SU-DHL-6 (cell line): Measurements from ENCODE around the gene C3.

Source experiments
- EZH2phosphoT487 ChIP-seq: fragments of 200-600 bp; sonication (generic), shearing (Covaris generic); conservative IDR thresholded peaks from 2 replicates; pipeline ENCODE4 v1.6.1; 2018; ENCODE audit warnings: mild to moderate bottlenecking, antibody characterized with exemption, low read length, moderate library complexity, mixed read lengths
- TF ChIP-seq, protein P1 (sequence below): fragments of 200-600 bp; sonication (generic); IDR thresholded peaks from one replicate; pipeline ENCODE4 v1.5.1; 2017; ENCODE audit warnings: antibody characterized with exemption, mild to moderate bottlenecking, low read length, moderate library complexity; ENCODE audit not compliant: insufficient read depth, poor library complexity, severe bottlenecking

GRCh38 chr19:6644796-6645195 lies 75.7 kb downstream of the C3 start:
- TF ChIP-seq, protein P1, sequence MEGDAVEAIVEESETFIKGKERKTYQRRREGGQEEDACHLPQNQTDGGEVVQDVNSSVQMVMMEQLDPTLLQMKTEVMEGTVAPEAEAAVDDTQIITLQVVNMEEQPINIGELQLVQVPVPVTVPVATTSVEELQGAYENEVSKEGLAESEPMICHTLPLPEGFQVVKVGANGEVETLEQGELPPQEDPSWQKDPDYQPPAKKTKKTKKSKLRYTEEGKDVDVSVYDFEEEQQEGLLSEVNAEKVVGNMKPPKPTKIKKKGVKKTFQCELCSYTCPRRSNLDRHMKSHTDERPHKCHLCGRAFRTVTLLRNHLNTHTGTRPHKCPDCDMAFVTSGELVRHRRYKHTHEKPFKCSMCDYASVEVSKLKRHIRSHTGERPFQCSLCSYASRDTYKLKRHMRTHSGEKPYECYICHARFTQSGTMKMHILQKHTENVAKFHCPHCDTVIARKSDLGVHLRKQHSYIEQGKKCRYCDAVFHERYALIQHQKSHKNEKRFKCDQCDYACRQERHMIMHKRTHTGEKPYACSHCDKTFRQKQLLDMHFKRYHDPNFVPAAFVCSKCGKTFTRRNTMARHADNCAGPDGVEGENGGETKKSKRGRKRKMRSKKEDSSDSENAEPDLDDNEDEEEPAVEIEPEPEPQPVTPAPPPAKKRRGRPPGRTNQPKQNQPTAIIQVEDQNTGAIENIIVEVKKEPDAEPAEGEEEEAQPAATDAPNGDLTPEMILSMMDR = no peak
- TF ChIP-seq EZH2phosphoT487 = no peak
